ENCODE results near the gene SDCBP2.

GRCh38 chr20:1287787-1288569 is 41.0 kb downstream of the SDCBP2 start:
- TF ChIP-seq CTCF (optimal IDR thresholded peaks at IDR 0.05 in 1 of 3, IDR thresholded peaks at IDR 0.05 in 1 of 3, conservative IDR thresholded peaks at IDR 0.05 in 1 of 3; ENCODE audit: extremely low read depth in 1 of 3, insufficient read depth in 2 of 3, low read length in 3 of 3) (no peak), EZH2 (IDR thresholded peaks at IDR 0.05; ENCODE audit: low read length) (no peak)

Measured in keratinocyte (primary cell).